Parathyroid adenoma (tissue), 2 donors: Measurements from ENCODE around the gene CSRP1.

ENCODE experiments used
- H2AFZ ChIP-seq: fragments of 300-600 bp; sonication (generic); one replicate; pipeline ENCODE4 v1.7.0; 2017; ENCODE audit warnings: antibody characterized with exemption, mild to moderate bottlenecking
- H3K27ac ChIP-seq: fragments of 300-600 bp; sonication (generic); one replicate; pipeline ENCODE4 v1.7.0; 2017
- H3K27me3 ChIP-seq: fragments of 300-600 bp; sonication (generic); one replicate; pipeline ENCODE4 v1.7.0; 2017; ENCODE audit warnings: low read length; ENCODE audit not compliant: control insufficient read depth, insufficient read depth
- H3K36me3 ChIP-seq: fragments of 300-600 bp; sonication (generic); one replicate; pipeline ENCODE4 v1.7.0; 2017; ENCODE audit warnings: low read length; ENCODE audit not compliant: control insufficient read depth, insufficient read depth
- H3K4me1 ChIP-seq: fragments of 300-600 bp; sonication (generic); one replicate; pipeline ENCODE4 v1.7.0; 2017; ENCODE audit warnings: control low read depth
- H3K4me2 ChIP-seq: fragments of 300-600 bp; sonication (generic); one replicate; pipeline ENCODE4 v1.7.0; 2017; ENCODE audit warnings: low read length
- H3K4me3 ChIP-seq: fragments of 300-600 bp; sonication (generic); one replicate; pipeline ENCODE4 v1.7.0; 2017; ENCODE audit warnings: low read depth, low read length
- H3K79me2 ChIP-seq: fragments of 300-600 bp; sonication (generic); one replicate; pipeline ENCODE4 v1.7.0; 2017; ENCODE audit warnings: control low read depth
- H3K9ac ChIP-seq: fragments of 300-600 bp; sonication (generic); one replicate; pipeline ENCODE4 v1.7.0; 2017; ENCODE audit warnings: mild to moderate bottlenecking
- H3K9me3 ChIP-seq: fragments of 300-600 bp; sonication (generic); one replicate; pipeline ENCODE4 v1.7.0; 2017; ENCODE audit warnings: low read length; ENCODE audit not compliant: control insufficient read depth
- TF ChIP-seq, protein P1 (sequence below): fragments of 300-600 bp; sonication (generic); IDR thresholded peaks from one replicate; pipeline ENCODE4 v1.7.0; 2017; ENCODE audit warnings: antibody characterized with exemption, mild to moderate bottlenecking
- donor health status: primary hyperparathyroidism.

CSRP1 gene

GRCh38 chr1:201483373-201483949 lies 23.5 kb downstream of the CSRP1 start:
- H3K36me3 ChIP-seq: no peaks in the 10 kb centered on the region

DNA sequence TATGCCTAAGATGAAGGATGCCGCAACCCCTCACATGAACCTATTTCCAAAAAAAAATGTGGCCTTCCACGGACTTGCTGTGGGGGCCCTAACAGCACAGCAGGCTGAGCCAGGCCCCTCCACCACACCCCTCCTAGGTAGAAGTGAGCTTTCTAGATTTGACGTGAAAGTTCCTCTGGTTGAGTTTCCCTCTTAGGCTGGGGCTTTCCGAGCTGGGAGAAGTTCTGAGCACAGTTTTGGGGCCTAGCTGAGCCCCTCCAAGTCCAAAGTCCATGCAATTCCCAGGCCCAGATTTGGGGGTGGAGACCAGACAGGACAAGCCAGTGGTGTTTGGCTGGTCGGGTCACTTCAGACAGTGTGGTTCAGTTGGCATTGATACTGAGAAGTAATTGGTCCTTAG lies 24.2 kb downstream of the CSRP1 start:
- TF ChIP-seq, protein P1, sequence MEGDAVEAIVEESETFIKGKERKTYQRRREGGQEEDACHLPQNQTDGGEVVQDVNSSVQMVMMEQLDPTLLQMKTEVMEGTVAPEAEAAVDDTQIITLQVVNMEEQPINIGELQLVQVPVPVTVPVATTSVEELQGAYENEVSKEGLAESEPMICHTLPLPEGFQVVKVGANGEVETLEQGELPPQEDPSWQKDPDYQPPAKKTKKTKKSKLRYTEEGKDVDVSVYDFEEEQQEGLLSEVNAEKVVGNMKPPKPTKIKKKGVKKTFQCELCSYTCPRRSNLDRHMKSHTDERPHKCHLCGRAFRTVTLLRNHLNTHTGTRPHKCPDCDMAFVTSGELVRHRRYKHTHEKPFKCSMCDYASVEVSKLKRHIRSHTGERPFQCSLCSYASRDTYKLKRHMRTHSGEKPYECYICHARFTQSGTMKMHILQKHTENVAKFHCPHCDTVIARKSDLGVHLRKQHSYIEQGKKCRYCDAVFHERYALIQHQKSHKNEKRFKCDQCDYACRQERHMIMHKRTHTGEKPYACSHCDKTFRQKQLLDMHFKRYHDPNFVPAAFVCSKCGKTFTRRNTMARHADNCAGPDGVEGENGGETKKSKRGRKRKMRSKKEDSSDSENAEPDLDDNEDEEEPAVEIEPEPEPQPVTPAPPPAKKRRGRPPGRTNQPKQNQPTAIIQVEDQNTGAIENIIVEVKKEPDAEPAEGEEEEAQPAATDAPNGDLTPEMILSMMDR: no peak
- Histone ChIP-seq H3K9me3 (no peaks in the 10 kb centered on the region), H3K9ac (peak overlapping the region; percentile 6), H3K4me2 (no peak overlapping the region), H2AFZ (no peak overlapping the region), H3K79me2 (no peaks in the 10 kb centered on the region), H3K27me3 (no peaks in the 10 kb centered on the region), H3K4me3 (no peak overlapping the region), H3K36me3 (no peaks in the 10 kb centered on the region), H3K4me1 (peaks cover 17% of the 10 kb centered on the region), H3K27ac (peak overlapping the region; percentile 61)

More at GRCh38 chr1:201483373-201483949, 23.5 kb downstream of the CSRP1 start:
- Histone ChIP-seq H3K4me1 (peaks cover 18% of the 10 kb centered on the region), H3K9ac (no peak overlapping the region), H3K9me3 (no peaks in the 10 kb centered on the region), H2AFZ (no peak overlapping the region), H3K4me3 (no peak overlapping the region), H3K4me2 (no peak overlapping the region), H3K27me3 (no peaks in the 10 kb centered on the region), H3K79me2 (no peaks in the 10 kb centered on the region), H3K27ac (no peak overlapping the region)
- TF ChIP-seq, protein P1: no peak

GRCh38 chr1:201481761-201482493 lies 25.0 kb downstream of the CSRP1 start:
- Histone ChIP-seq H3K36me3 (no peaks in the 10 kb centered on the region), H3K27ac (peak overlapping the region; percentile 61), H2AFZ (peak overlapping the region; percentile 45), H3K27me3 (no peaks in the 10 kb centered on the region), H3K9me3 (no peaks in the 10 kb centered on the region), H3K4me2 (no peak overlapping the region), H3K4me1 (peaks cover 17% of the 10 kb centered on the region), H3K4me3 (no peak overlapping the region), H3K79me2 (no peaks in the 10 kb centered on the region), H3K9ac (no peak overlapping the region)
- TF ChIP-seq, protein P1: peak; percentile 82

GRCh38 chr1:201481004-201481380 lies 25.9 kb downstream of the CSRP1 start:
- H3K79me2 ChIP-seq: no peaks in the 10 kb centered on the region
- H3K9ac ChIP-seq: no peak overlapping the region
- peak overlapping the region; percentile 36 for H3K4me3 ChIP-seq
- no peaks in the 10 kb centered on the region for H3K36me3 ChIP-seq
- H3K27ac ChIP-seq: peak overlapping the region; percentile 86
- H3K9me3 ChIP-seq: no peaks in the 10 kb centered on the region
- peak overlapping the region; percentile 52 for H3K4me2 ChIP-seq
- H3K4me1 ChIP-seq: peaks cover 11% of the 10 kb centered on the region
- TF ChIP-seq, protein P1: no peak
- H3K27me3 ChIP-seq: no peaks in the 10 kb centered on the region
- peak overlapping the region; percentile 45 for H2AFZ ChIP-seq
